Adipocyte (in vitro differentiated cells): ENCODE results near the gene API5.

Experiments used
- DNase-seq: peaks from one replicate; pipeline ENCODE4 v3.0.0-alpha.2; 2015; ENCODE audit warnings: low read depth
- H3K27me3 ChIP-seq: replicated peaks from 2 replicates; pipeline ENCODE4 v1.7.0; 2013; ENCODE audit warnings: mild to moderate bottlenecking, low read length, moderate library complexity; ENCODE audit not compliant: control insufficient read depth, insufficient read depth
- H3K36me3 ChIP-seq: 2 replicates; pipeline ENCODE4 v1.7.0; 2013; ENCODE audit warnings: low read length, mild to moderate bottlenecking, moderate library complexity; ENCODE audit not compliant: control insufficient read depth, insufficient read depth, severe bottlenecking
- H3K4me1 ChIP-seq: 2 replicates; pipeline ENCODE4 v1.7.0; 2013; ENCODE audit warnings: mild to moderate bottlenecking, low read length, moderate library complexity; ENCODE audit not compliant: control insufficient read depth, insufficient read depth
- H3K4me3 ChIP-seq: 2 replicates; pipeline ENCODE4 v1.7.0; 2013; ENCODE audit warnings: mild to moderate bottlenecking, low read length, moderate library complexity
- H3K9ac ChIP-seq: 2 replicates; pipeline ENCODE4 v1.7.0; 2013; ENCODE audit warnings: mild to moderate bottlenecking, low read length, moderate library complexity
- H3K9me3 ChIP-seq: 2 replicates; pipeline ENCODE4 v1.7.0; 2013; ENCODE audit warnings: mild to moderate bottlenecking, low read length, moderate library complexity; ENCODE audit not compliant: control insufficient read depth

Gene API5

DNA sequence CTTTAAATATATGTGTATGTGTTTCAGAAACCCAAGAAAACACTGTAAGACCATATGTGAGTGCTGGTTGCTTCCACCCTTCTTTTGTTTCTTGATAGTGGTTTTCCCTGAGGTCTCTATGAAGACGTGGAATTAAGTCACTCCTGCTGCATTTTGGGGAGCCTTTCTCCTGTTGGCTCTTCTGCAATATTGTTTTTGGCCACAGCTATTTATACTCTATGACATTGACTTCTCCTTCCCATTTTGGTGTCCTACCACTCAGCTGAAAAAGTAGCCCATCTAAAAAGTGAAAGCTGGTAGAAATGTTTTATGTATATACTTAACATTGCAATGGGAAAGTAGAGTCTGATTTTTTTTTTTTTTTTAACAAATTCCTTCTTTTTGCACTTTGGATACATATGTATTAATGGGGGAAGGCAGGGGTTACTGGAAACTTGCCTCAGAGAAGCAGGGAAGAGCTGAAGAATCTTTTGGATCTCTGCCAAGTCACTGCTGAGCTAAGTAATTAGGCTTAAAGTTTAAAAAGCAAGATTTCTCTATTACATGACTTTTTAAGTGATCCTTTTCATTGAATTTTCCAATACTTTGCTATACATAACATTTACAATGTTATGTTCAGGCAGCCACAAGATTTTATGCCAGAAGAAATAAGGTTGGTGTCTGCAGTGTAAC is 48.7 kb downstream of the API5 start:
- Histone ChIP-seq H3K9me3 (no peaks in the 10 kb centered on the region), H3K4me3 (peak overlapping the region; percentile 92), H3K4me1 (peaks cover 28% of the 10 kb centered on the region), H3K9ac (peak overlapping the region; percentile 95), H3K27me3 (no peaks in the 10 kb centered on the region), H3K36me3 (peaks cover 3% of the 10 kb centered on the region)
- DNase-seq: peak; percentile 55

DNA sequence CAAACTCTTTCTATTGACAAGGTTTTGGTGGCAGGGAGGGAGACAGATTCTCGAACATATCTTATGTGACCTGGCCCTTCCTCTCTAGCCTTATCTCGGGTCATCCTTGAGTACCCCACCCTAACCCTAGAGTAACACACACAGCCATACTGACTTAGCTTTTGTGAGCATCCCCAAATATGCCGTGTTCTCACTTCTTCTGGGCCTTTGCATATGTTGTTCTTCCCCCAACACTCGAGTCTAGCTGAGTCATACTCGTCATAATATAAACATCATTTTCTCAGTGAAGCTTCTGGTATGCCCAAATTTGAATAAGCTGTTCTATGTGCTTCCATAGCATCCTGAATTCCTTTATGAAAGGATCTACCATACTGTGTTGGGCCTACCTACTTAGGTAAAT is 54.9 kb downstream of the API5 start:
- H3K4me1 ChIP-seq: peaks cover 6% of the 10 kb centered on the region
- no peak overlapping the region for H3K9ac ChIP-seq
- DNase-seq: peak; percentile 29
- H3K27me3 ChIP-seq: no peaks in the 10 kb centered on the region
- no peaks in the 10 kb centered on the region for H3K9me3 ChIP-seq
- peaks cover 14% of the 10 kb centered on the region for H3K36me3 ChIP-seq
- H3K4me3 ChIP-seq: no peak overlapping the region

DNA sequence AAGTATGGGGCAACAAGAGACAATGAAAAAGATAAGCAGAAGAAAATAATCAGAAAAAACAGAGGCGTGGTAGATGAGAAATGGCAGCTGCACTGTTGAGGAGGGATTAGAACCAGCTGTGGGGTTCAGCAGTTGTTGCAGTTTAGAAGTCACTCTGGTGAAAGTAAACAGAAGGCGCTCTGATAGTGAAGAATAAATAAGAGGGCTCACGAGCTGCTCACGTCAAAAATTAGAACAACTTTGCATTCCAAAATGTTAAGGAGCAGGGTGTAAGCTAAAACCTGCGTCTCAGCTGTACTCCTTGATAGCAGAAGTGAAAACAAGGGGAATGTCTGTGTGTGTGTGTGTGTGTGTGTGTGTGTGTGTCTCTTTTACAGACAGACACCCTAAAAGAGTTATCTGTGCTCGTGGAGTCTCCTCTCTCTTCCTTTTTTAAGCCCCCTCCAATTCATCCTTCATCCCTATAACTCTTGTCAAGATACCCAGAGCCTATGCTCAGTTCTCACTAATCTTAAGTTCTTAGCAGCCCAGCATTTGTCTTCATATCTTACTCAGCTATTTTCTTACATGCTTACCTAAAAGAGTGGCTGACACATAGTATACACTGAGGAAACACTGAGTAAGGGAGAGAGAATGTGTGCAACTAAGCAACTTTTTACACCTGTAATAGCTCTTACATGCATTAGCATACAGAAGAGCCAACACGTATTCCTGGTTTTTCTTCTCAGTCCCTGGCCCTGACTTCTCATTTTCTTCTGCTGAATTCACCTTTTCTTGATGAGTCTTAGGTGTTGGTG is 55.8 kb downstream of the API5 start:
- peaks cover 6% of the 10 kb centered on the region for H3K4me1 ChIP-seq
- H3K27me3 ChIP-seq: no peaks in the 10 kb centered on the region
- no peak overlapping the region for H3K4me3 ChIP-seq
- no peak for DNase-seq
- peaks cover 14% of the 10 kb centered on the region for H3K36me3 ChIP-seq
- H3K9ac ChIP-seq: no peak overlapping the region
- no peaks in the 10 kb centered on the region for H3K9me3 ChIP-seq

DNA sequence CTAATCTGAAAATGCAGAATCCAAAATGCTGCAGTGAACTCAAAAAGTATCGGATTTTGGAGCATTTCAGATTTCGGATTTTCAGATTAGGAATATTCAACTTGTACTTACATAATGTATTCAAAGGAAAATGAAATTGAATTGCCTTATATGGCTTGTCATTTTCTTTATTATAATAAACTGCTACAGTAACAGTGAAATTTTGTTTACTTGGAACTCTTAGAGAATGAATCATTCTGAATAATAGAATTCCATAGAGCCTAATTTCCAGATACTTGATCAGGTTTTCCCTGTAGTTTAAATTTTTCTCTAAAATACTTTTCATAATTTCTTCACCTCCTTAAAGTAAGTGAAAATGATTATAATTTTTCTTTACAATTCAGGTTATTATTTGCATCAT is 64.3 kb downstream of the API5 start:
- Histone ChIP-seq H3K9ac (no peak overlapping the region), H3K4me3 (peak overlapping the region; percentile 39), H3K9me3 (no peaks in the 10 kb centered on the region), H3K27me3 (no peaks in the 10 kb centered on the region), H3K36me3 (peaks cover 23% of the 10 kb centered on the region), H3K4me1 (peaks cover 9% of the 10 kb centered on the region)
- DNase-seq: no peak

DNA sequence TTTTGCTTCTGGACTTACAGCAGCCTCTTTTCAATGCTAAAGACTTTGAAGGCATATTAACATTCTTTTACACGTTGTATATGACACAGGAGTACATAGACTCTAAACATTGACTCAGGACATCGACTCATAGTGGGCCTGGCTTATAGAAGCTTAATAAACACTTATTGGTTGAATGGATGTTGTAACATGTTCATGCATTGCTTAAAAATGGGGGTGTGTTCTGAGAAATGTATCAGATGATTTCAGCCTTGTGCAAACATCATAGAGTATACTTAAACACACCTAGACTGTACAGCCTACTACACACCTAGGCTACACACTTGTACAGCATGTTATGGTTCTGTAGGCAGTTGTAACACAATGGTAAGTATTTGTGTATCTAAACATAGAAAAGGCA is 64.8 kb downstream of the API5 start:
- DNase-seq: peak; percentile 61
- no peaks in the 10 kb centered on the region for H3K9me3 ChIP-seq
- no peaks in the 10 kb centered on the region for H3K27me3 ChIP-seq
- H3K4me3 ChIP-seq: peak overlapping the region; percentile 39
- no peak overlapping the region for H3K9ac ChIP-seq
- H3K4me1 ChIP-seq: peaks cover 9% of the 10 kb centered on the region
- peaks cover 23% of the 10 kb centered on the region for H3K36me3 ChIP-seq

DNA sequence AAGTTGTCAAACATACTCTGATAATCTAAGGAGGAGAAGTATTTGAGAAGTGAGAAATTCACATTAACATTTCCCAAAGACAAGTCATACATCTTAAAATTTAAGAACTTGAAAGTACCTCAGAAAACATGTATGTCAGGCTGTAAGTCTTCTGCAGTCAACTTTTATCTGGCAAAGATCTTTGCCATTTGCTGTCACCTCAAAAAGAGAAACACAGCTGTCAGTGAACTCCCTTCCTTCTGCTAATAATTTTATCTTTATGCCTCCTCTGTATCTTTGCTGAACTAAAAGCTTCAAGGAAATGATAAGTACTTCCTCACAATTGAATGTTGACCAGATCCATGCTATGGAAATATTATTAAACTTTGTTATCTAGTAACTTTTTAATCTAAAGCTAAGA is 65.6 kb downstream of the API5 start:
- DNase-seq: no peak
- no peak overlapping the region for H3K4me3 ChIP-seq
- no peak overlapping the region for H3K9ac ChIP-seq
- peaks cover 9% of the 10 kb centered on the region for H3K4me1 ChIP-seq
- H3K27me3 ChIP-seq: no peaks in the 10 kb centered on the region
- H3K36me3 ChIP-seq: peaks cover 29% of the 10 kb centered on the region
- H3K9me3 ChIP-seq: no peaks in the 10 kb centered on the region

DNA sequence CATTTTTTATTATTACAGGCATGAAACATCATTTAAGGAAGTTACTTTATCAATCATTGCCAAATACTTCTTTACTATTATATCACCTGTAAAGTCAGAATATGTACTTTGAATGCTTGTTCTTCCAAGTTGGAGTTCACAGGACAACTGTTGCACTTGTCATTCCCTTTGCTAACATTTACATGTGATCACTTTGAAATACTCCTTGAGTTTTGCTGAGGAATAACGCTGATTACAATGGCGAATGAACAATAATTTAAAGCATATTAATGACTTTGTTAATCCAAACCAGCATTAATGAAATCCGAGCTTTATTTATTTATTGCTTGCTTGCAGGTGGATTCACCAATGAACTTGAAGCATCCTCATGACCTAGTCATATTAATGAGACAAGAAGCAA is 67.1 kb downstream of the API5 start:
- H3K9me3 ChIP-seq: no peaks in the 10 kb centered on the region
- peaks cover 36% of the 10 kb centered on the region for H3K36me3 ChIP-seq
- H3K27me3 ChIP-seq: no peaks in the 10 kb centered on the region
- H3K4me1 ChIP-seq: peaks cover 9% of the 10 kb centered on the region
- DNase-seq: no peak
- no peak overlapping the region for H3K4me3 ChIP-seq
- H3K9ac ChIP-seq: no peak overlapping the region

DNA sequence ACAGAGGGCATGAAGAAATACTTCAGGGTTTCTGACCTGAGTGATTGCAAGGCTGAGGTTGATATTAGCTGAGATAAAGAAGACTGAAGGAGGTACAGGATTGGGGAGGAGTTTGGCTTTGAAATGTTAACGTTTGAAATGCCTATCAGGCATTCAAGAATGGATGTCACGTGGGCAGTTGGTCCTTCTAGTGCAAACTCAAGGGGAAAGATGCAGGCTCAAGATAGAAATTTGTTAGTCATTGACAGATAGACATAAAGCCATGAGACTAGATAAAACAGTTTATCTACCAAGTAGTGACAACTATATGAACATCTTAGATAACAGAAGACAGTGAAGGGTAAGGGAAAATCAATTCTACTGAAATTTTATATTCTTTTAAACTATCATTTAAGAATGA is 70.0 kb downstream of the API5 start:
- no peak for DNase-seq
- Histone ChIP-seq H3K9ac (no peak overlapping the region), H3K27me3 (no peaks in the 10 kb centered on the region), H3K36me3 (peaks cover 43% of the 10 kb centered on the region), H3K4me3 (no peak overlapping the region), H3K9me3 (no peaks in the 10 kb centered on the region), H3K4me1 (no peaks in the 10 kb centered on the region)

DNA sequence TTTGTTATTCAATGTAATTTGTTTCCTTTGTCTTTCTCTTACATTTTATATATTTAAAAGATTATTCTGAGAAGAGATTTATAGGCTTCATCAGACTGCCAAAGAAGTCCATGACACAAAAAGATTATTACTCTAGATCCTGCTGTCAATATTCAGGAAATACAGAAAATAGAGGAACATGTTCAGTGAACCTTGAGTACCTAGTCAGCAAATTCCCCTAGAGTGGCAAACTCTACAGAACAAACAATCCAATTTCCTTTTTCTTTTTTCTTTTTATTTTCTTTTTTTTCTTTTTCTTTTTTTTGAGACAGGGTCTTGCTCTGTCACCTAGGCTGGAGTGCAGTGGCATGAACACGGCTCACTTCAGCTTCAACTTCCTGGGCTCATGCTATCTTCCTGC is 70.8 kb downstream of the API5 start:
- H3K9ac ChIP-seq: no peak overlapping the region
- no peak for DNase-seq
- H3K36me3 ChIP-seq: peaks cover 48% of the 10 kb centered on the region
- H3K4me3 ChIP-seq: no peak overlapping the region
- no peaks in the 10 kb centered on the region for H3K4me1 ChIP-seq
- no peaks in the 10 kb centered on the region for H3K27me3 ChIP-seq
- no peaks in the 10 kb centered on the region for H3K9me3 ChIP-seq

DNA sequence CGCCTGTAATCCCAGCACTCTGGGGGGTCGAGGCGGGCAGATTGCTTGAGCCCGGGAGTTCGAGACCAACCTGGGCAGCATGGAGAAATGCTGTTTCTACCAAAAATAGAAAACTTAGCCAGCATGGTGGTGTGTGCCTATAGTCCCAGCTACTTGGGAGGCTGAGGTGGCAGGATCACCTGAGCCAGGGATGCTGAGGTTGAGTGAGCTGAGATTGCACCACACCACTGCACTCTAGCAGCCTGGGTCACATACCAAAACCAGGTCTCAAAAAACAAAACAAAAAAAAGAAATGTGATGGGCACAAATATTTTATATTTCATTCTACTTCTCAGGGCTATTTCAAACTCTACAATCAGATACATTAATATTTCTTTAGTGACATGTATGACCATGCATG is 72.6 kb downstream of the API5 start:
- Histone ChIP-seq H3K27me3 (no peaks in the 10 kb centered on the region), H3K4me3 (no peak overlapping the region), H3K36me3 (peaks cover 50% of the 10 kb centered on the region), H3K9ac (no peak overlapping the region), H3K4me1 (no peaks in the 10 kb centered on the region), H3K9me3 (no peaks in the 10 kb centered on the region)
- no peak for DNase-seq

DNA sequence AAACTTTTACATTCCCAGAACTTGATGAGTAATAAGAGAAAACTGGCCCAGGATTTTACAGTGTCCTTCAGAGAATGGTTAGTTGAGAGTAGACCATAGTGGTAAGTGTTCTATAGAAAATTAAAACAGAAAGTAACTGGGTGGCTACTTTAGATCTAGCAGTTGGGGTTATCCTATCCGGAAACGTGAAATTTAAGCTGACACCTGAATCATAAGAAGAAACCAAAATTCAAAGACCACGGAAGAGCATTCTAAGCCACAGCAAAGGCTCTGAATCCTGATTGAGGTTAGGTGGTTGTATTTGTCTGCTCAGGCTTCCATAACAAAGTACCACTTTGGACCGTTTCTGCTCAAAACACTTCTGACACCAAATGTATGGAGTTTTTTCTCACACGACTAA is 80.9 kb downstream of the API5 start:
- Histone ChIP-seq H3K27me3 (no peaks in the 10 kb centered on the region), H3K4me1 (peaks cover 13% of the 10 kb centered on the region), H3K9me3 (no peaks in the 10 kb centered on the region), H3K4me3 (no peak overlapping the region), H3K9ac (no peak overlapping the region), H3K36me3 (peaks cover 59% of the 10 kb centered on the region)
- no peak for DNase-seq
